ENCODE measurements around the gene AR.

AR gene

GRCh38 chrX:67730296-67730695 is 186.5 kb downstream of the AR start:
- no peak for DNase-seq (ENCODE audit: low read depth in 2 of 2)

- no peak for DNase-seq (ENCODE audit: low read depth in 2 of 2)
Observed at GRCh38 chrX:67731061-67731460, 187.2 kb downstream of the AR start.

GRCh38 chrX:67732864-67733263 is 189.0 kb downstream of the AR start:
- DNase-seq (ENCODE audit: low read depth in 2 of 2), result no peak

GRCh38 chrX:67734111-67734753 is 190.4 kb downstream of the AR start:
- no peak for DNase-seq (ENCODE audit: low read depth in 2 of 2)

- DNase-seq (ENCODE audit: low read depth in 2 of 2), result no peak
Observed at GRCh38 chrX:67749536-67749935, 205.7 kb downstream of the AR start.

DNA sequence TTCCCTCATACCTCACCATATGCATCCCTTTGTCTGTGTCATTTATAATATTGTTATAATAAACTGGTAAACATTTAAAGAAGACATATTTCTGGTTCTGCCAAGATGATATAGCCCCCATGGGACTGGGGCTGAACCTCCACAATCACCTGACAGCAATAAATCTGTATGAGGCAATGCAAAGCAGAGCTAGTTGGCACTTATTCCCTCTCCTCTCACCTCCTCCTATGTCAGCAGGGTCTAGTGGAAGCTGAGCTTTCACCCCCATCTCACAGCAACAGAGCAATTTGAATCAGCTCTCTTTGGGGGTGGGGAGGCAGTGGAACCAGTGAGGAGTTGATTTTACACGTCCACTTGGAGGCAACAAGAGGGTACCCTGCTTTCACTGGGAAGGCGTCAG is 206.9 kb downstream of the AR start:
- DNase-seq (ENCODE audit: low read depth in 2 of 2), result no peak

- DNase-seq (ENCODE audit: low read depth in 2 of 2), result no peak
Observed at GRCh38 chrX:67759018-67759417, 215.2 kb downstream of the AR start.

- DNase-seq (ENCODE audit: low read depth in 2 of 2), result no peak
Observed at GRCh38 chrX:67777148-67777547, 233.3 kb downstream of the AR start.

GRCh38 chrX:67779099-67779498 is 235.3 kb downstream of the AR start:
- DNase-seq (ENCODE audit: low read depth in 2 of 2), result no peak
